K562 (cell line): ENCODE data around the gene HMGN5. TPM values are rescaled to one million over a fixed set of nuclear protein-coding genes. Genes with fewer than 3 reads are reported as not detected.

Experiments
- ATAC-seq: fragments of 200-7000 bp; cut with Tn5 transposase; 3 replicates; pipeline ENCODE4 v1.9.1; 2020; ENCODE audit warnings: moderate library complexity
- BruUV-seq: library from RNA; stranded (reverse); fragments of 400-500 nt; replicated peaks from 2 replicates; lab custom pipeline; 2021; lab: Mats Ljungman, UMichigan
- CTCF ChIA-PET: fragments of 300-600 bp; formaldehyde crosslinking; extraction: SDS; loops from one replicate; lab custom pipeline; 2021; ENCODE audit warnings: low intra/inter-chr PET ratio; lab: Yijun Ruan, JAX
- POLR2A ChIA-PET: fragments of 300-600, 350-650 bp; sonication (Branson Sonifier 250); formaldehyde crosslinking; extraction: SDS; loops from one replicate; lab custom pipeline; 2021; ENCODE audit warnings: antibody characterized with exemption, inconsistent platforms; lab: Yijun Ruan, JAX
- DNase-seq, 4 experiments: peaks; one replicate each; pipeline versions ENCODE4 v3.0.0 to v3.0.0-alpha.2; 2011 to 2018; ENCODE audit warnings: low spot score in 3 of 4, mixed read lengths in 3 of 4; ENCODE audit errors: extremely low read depth in 1 of 4
- FAIRE-seq: peaks from 2 replicates; lab custom pipeline; 2011; peaks lifted over from hg19 to GRCh38; lab: Jason Lieb, UNC
- H2AFZ ChIP-seq: 2 replicates; pipeline ENCODE4 v1.6.0; 2011; ENCODE audit warnings: low read depth, low read length, control low read depth, inconsistent platforms
- H3K27ac ChIP-seq: fragments of 200-600 bp; 3 replicates; pipeline ENCODE4 v1.8.0; 2011; ENCODE audit warnings: low read depth, mild to moderate bottlenecking, control low read depth, inconsistent platforms, low read length, moderate library complexity, mixed read lengths; ENCODE audit errors: extremely low read depth
- H3K27me3 ChIP-seq, 2 experiments: fragments of 300-600 bp in 1 of 2; 2 replicates in 1 of 2; 3 replicates in 1 of 2; pipeline versions ENCODE4 v1.6.0 to v1.8.0; 2011; ENCODE audit warnings: inconsistent platforms in 2 of 2, low read length in 2 of 2, mild to moderate bottlenecking in 1 of 2, mixed read lengths in 1 of 2, moderate library complexity in 1 of 2; ENCODE audit not compliant: control insufficient read depth in 2 of 2, insufficient read depth in 2 of 2
- H3K36me3 ChIP-seq: fragments of 300-600 bp; 3 replicates; pipeline ENCODE4 v1.8.0; 2011; ENCODE audit warnings: mild to moderate bottlenecking, low read length, inconsistent platforms; ENCODE audit not compliant: control insufficient read depth, insufficient read depth
- H3K4me1 ChIP-seq, 2 experiments: fragments of 200-600 bp in 1 of 2; replicated peaks in 1 of 2; 2 replicates in 1 of 2; 3 replicates in 1 of 2; pipeline versions ENCODE4 v1.5.1 to v1.8.0; 2011; ENCODE audit warnings: inconsistent platforms in 2 of 2, low read length in 2 of 2, mild to moderate bottlenecking in 1 of 2, mixed read lengths in 1 of 2, moderate library complexity in 1 of 2; ENCODE audit not compliant: control insufficient read depth in 2 of 2, insufficient read depth in 2 of 2
- H3K4me2 ChIP-seq: 2 replicates; pipeline ENCODE4 v1.6.1; 2011; ENCODE audit warnings: low read length, control low read depth, inconsistent platforms, mixed read lengths; ENCODE audit not compliant: insufficient read depth
- H3K4me3 ChIP-seq: fragments of 200-600 bp; sonication (generic), shearing (Covaris generic); 2 replicates; pipeline ENCODE4 v1.5.1; 2016; ENCODE audit warnings: control low read depth, inconsistent platforms
- H3K79me2 ChIP-seq: fragments of 200-600 bp; 3 replicates; pipeline ENCODE4 v1.8.0; 2011; ENCODE audit warnings: low read length, inconsistent platforms; ENCODE audit not compliant: control insufficient read depth, insufficient read depth
- H3K9ac ChIP-seq, 2 experiments: 2 replicates each; pipeline versions ENCODE4 v1.6.0 to v1.6.1; 2011; ENCODE audit warnings: low read depth in 2 of 2, low read length in 2 of 2, control low read depth in 1 of 2, inconsistent platforms in 1 of 2, mild to moderate bottlenecking in 1 of 2, mixed read lengths in 1 of 2; ENCODE audit not compliant: insufficient read depth in 1 of 2
- H3K9me1 ChIP-seq: one replicate; pipeline ENCODE4 v1.6.0; 2011; ENCODE audit warnings: inconsistent platforms, mild to moderate bottlenecking, low read length, moderate library complexity; ENCODE audit not compliant: control insufficient read depth, insufficient read depth
- H3K9me3 ChIP-seq: replicated peaks from 2 replicates; pipeline ENCODE4 v1.5.1; 2011; ENCODE audit warnings: low read depth, low read length, inconsistent platforms; ENCODE audit not compliant: control insufficient read depth, insufficient read depth
- H4K20me1 ChIP-seq: replicated peaks from 2 replicates; pipeline ENCODE4 v1.6.1; 2011; ENCODE audit warnings: low read length, inconsistent platforms, mixed read lengths; ENCODE audit not compliant: control insufficient read depth, insufficient read depth
- EP400 ChIP-seq: fragments of 450-650 bp; IDR thresholded peaks from 2 replicates; pipeline ENCODE4 v1.6.1; 2017; ENCODE audit warnings: antibody characterized with exemption, mild to moderate bottlenecking, moderate library complexity
- HOXB6 ChIP-seq: fragments of 250-450 bp; sonication (Bioruptor Pico); IDR thresholded peaks from 2 replicates; pipeline ENCODE4 v1.5.1; 2022; ENCODE audit warnings: mild to moderate bottlenecking, borderline replicate concordance
- KLF1 ChIP-seq: fragments of 450-650 bp; IDR thresholded peaks from 2 replicates; pipeline ENCODE4 v1.6.1; 2016; ENCODE audit warnings: missing genetic modification characterization, missing compliant biosample characterization
- MTA1 ChIP-seq: fragments of 450-650 bp; IDR thresholded peaks from 2 replicates; pipeline ENCODE4 v1.6.1; 2017; ENCODE audit warnings: borderline replicate concordance
- NFATC3 ChIP-seq: fragments of 450-650 bp; IDR thresholded peaks from 2 replicates; pipeline ENCODE4 v1.6.1; 2017; ENCODE audit warnings: mild to moderate bottlenecking
- NFRKB ChIP-seq: fragments of 450-650 bp; IDR thresholded peaks from 2 replicates; pipeline ENCODE4 v1.6.1; 2016; ENCODE audit warnings: low read depth
- NR2C1 ChIP-seq, 2 experiments: fragments of 450-650 bp; IDR thresholded peaks; 2 replicates each; pipeline ENCODE4 v1.6.1; 2017; ENCODE audit warnings: mild to moderate bottlenecking in 2 of 2, antibody characterized with exemption in 1 of 2, inconsistent platforms in 1 of 2, missing compliant biosample characterization in 1 of 2, missing genetic modification characterization in 1 of 2
- PHF8 ChIP-seq: fragments of 200-600 bp; sonication (generic); IDR thresholded peaks from 2 replicates; pipeline ENCODE4 v1.6.1; 2012; ENCODE audit warnings: mixed run types, mild to moderate bottlenecking, inconsistent platforms, low read length, moderate library complexity, borderline replicate concordance
- POLR2B ChIP-seq: fragments of 450-650 bp; IDR thresholded peaks from 2 replicates; pipeline ENCODE4 v1.6.1; 2018; ENCODE audit warnings: low read depth; ENCODE audit not compliant: partially characterized antibody
- RBM22 ChIP-seq: fragments of 200-400 bp; formaldehyde crosslinking; IDR thresholded peaks from 2 replicates; pipeline ENCODE4 v1.6.1; 2018; ENCODE audit warnings: low read length, low read depth; ENCODE audit not compliant: poor library complexity, severe bottlenecking
- YY1 ChIP-seq, 3 experiments: IDR thresholded peaks; 2 replicates each; pipeline ENCODE4 v1.6.1; 2011; ENCODE audit warnings: low read length in 2 of 3, mild to moderate bottlenecking in 2 of 3, moderate library complexity in 2 of 3, borderline replicate concordance in 1 of 3, control low read depth in 1 of 3, low read depth in 1 of 3; ENCODE audit not compliant: insufficient read depth in 3 of 3, insufficient replicate concordance in 2 of 3, control insufficient read depth in 1 of 3, insufficient read length in 1 of 3; ENCODE audit errors: extremely low read depth in 1 of 3
- ZFPM2 ChIP-seq: fragments of 250-450 bp; sonication (Bioruptor Pico); IDR thresholded peaks from 2 replicates; pipeline ENCODE4 v1.5.1; 2022; ENCODE audit warnings: mild to moderate bottlenecking
- WGBS: fragments of 100-300 bp; shearing (Covaris generic); methylation state at CpG from one replicate; pipeline ENCODE4 v1.1.6; 2016; ENCODE audit warnings: low coverage, mixed read lengths; ENCODE audit not compliant: insufficient coverage; ENCODE audit errors: missing lambda C conversion rate; 5-methylcytosine and 5-hydroxymethylcytosine counted together
- in situ Hi-C: fragments of 300-500 bp; cut with MboI; formaldehyde crosslinking; loops from 4 replicates; pipeline ENCODE4 v1.15.0; 2018; ENCODE audit warnings: inconsistent platforms, mixed read lengths
- intact Hi-C: fragments of 100-400 bp; cut with micrococcal nuclease; formaldehyde crosslinking; loops from 2 replicates; pipeline ENCODE4 v1.14.2; 2022
- polyA plus RNA-seq, 8 experiments: library from polyadenylated mRNA; depleted of rRNA in 4 of 8; stranded (reverse) in 5 of 8; unstranded in 3 of 8; fragments of >200 nt; fragmentation: Nextera tagmentation in 2 of 8; fragmentation: Illumina TruSeq in 1 of 8; extraction: Ambion mirVana in 2 of 8; extraction: Trizol in 1 of 8; gene quantifications; 2 replicates each; pipeline versions ENCODE4 v1.2.1 to v1.2.3, GENCODE V29; 2011 to 2014; ENCODE audit warnings: inconsistent platforms in 1 of 8, missing spikeins in 1 of 8
- total RNA-seq, 7 experiments: library from RNA; depleted of rRNA in 6 of 7; stranded (reverse); fragments of >200 nt in 6 of 7; fragmentation: Illumina TruSeq in 2 of 7; extraction: Trizol in 2 of 7; gene quantifications; 2 replicates each; pipeline versions ENCODE4 v1.2.1 to v1.2.3, GENCODE V29; 2011 to 2021; ENCODE audit warnings: low replicate concordance in 1 of 7
- TF ChIP-seq, protein P1 (sequence below): fragments of 200-800 bp; sonication (Bioruptor generic); IDR thresholded peaks from 2 replicates; pipeline ENCODE4 v1.6.1; 2017; ENCODE audit warnings: missing genetic modification characterization, missing compliant biosample characterization
- TF ChIP-seq, protein P2 (sequence below): fragments of 250-450 bp; sonication (Bioruptor Pico); IDR thresholded peaks from 2 replicates; pipeline ENCODE4 v1.5.1; 2021; ENCODE audit warnings: mild to moderate bottlenecking

HMGN5 gene
- total and polyA plus RNA-seq, 9 of the 15 experiments (the other 6 are each of a cell fraction or from before 2014, with no cell fraction given): 2.5 to 56.1 (median 7.0) TPM

DNA sequence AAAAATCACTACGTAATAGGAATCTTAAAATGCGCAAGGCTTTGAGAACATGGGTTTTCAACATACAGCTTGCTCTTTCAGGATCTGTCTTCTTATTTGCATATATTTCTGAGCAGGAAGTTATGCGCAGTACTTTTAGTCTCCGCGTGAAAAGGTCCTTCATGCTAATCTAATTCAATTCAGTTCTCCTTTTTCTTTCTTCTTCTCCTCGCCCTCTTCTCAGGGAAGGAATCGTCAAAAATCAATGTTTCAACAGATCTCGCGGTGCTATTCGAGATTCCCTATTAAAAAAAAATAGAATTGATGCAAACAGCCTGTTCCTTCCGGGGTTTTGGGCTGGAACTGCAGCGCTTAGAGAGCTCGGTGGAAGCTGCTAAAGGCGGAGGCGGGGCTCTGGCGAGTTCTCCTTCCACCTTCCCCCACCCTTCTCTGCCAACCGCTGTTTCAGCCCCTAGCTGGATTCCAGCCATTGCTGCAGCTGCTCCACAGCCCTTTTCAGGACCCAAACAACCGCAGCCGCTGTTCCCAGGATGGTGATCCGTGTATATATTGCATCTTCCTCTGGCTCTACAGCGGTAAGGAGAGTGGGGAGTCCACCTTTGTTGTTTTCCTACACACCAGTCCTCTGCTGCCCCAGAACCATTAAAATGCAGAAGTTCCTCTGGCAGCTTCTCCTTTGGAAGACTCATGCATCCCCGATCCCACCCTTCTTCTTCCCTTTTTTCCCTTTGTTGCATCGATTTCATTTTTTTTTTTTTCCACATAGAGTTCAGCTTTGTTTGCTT lies at the start of gene HMGN5, which contains the start of gene SH3BGRL (continued):
- TF ChIP-seq KLF1 (tag) (no peak), YY1 (IDR thresholded peaks at IDR 0.05; ENCODE audit: borderline replicate concordance in 1 of 3, control insufficient read depth in 1 of 3, extremely low read depth in 1 of 3, insufficient read depth in 3 of 3, insufficient read length in 1 of 3, insufficient replicate concordance in 2 of 3, low read depth in 1 of 3, low read length in 2 of 3) (peak in 1 of 3 experiments; percentile 59), EP400 (peak; percentile 14; the same call in 1 of the 2 replicates), ZFPM2 (CRISPR knock-in tag) (no peak), PHF8 (peak; percentile 41; the same call in 1 of the 2 replicates), RBM22 (no peak), NFRKB (0 out of 2 replicates have a peak, but pooled peaks have one; percentile 25), POLR2B (peak; percentile 20), NFATC3 (no peak)

DNA sequence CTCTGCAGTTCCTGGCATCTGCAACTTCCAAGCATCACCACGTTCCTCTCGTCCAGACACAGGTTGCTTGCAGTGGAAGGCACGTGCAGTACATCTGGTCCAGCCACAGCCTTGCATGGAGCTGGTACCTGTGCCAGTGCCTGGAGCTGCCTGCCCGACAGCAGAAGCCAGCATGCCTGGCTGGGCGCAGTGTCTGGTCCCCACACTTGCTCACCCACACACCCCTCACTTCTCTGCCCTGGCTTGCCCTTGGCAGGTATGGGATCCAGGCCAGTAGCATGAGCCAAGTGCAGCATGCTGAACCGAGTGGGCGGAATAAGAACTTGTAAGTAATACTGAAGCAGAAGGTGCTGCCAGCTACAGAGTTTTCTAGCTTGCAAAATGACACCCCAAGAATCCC lies 40.0 kb upstream of the HMGN5 start:
- DNase-seq (no peak), FAIRE-seq (no peak), ATAC-seq (no peak)
- Histone ChIP-seq H3K4me1 (peaks cover 0 to 3% of the 10 kb centered on the region in 2 experiments; a peak in 1 of 5 replicates), H3K36me3 (no peaks in the 10 kb centered on the region), H3K27ac (no peak overlapping the region), H3K4me3 (no peak overlapping the region)
- ChIA-PET POLR2A (interaction anchor here (0.9 kb wide), 1 partner anchor 22 kb away, joined by 3 read pairs; no protein-coding TSS in a partner anchor), CTCF (no interaction called here)
- TF ChIP-seq MTA1 (no peak), HOXB6 (CRISPR knock-in tag) (no peak), NR2C1 (IDR thresholded peaks at IDR 0.05) (no peak), NR2C1 (tag; IDR thresholded peaks at IDR 0.05) (no peak)
- TF ChIP-seq, protein P1, sequence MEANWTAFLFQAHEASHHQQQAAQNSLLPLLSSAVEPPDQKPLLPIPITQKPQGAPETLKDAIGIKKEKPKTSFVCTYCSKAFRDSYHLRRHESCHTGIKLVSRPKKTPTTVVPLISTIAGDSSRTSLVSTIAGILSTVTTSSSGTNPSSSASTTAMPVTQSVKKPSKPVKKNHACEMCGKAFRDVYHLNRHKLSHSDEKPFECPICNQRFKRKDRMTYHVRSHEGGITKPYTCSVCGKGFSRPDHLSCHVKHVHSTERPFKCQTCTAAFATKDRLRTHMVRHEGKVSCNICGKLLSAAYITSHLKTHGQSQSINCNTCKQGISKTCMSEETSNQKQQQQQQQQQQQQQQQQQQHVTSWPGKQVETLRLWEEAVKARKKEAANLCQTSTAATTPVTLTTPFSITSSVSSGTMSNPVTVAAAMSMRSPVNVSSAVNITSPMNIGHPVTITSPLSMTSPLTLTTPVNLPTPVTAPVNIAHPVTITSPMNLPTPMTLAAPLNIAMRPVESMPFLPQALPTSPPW (CRISPR knock-in tag): no peak
- TF ChIP-seq, protein P2, sequence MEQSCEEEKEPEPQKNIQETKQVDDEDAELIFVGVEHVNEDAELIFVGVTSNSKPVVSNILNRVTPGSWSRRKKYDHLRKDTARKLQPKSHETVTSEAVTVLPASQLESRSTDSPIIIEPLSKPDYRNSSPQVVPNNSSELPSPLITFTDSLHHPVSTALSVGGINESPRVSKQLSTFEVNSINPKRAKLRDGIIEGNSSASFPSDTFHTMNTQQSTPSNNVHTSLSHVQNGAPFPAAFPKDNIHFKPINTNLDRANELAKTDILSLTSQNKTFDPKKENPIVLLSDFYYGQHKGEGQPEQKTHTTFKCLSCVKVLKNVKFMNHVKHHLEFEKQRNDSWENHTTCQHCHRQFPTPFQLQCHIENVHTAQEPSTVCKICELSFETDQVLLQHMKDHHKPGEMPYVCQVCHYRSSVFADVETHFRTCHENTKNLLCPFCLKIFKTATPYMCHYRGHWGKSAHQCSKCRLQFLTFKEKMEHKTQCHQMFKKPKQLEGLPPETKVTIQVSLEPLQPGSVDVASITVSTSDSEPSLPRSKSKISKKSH (CRISPR knock-in tag): no peak
- TF ChIP-seq, all 486 proteins: peak for 0
- no TSS peak for BruUV-seq
- intact Hi-C loops (no loop called here), in situ Hi-C loops (no loop called here)
- Histone ChIP-seq H4K20me1 (no peaks in the 10 kb centered on the region), H3K27me3 (no peaks in the 10 kb centered on the region), H3K9ac (no peak overlapping the region), H2AFZ (no peak overlapping the region), H3K9me1 (no peaks in the 10 kb centered on the region), H3K9me3 (no peaks in the 10 kb centered on the region), H3K79me2 (no peaks in the 10 kb centered on the region), H3K4me2 (no peak overlapping the region)
- WGBS: 40% methylated on average over 2 of the region's 7 CpGs
